Gastroesophageal sphincter (tissue), 4 donors: Measurements from ENCODE around the gene RNF208. TPM values are rescaled to one million over a fixed set of nuclear protein-coding genes. Genes with fewer than 3 reads are reported as not detected.

Experiments
- ATAC-seq: fragments of 150-250 bp; one replicate; pipeline ENCODE4 v1.9.1; 2016; ENCODE audit warnings: mild to moderate bottlenecking, moderate library complexity
- H3K27ac ChIP-seq, 4 donors: fragments of 200-600 bp; sonication (generic) in 3 of 4; 1 replicate in 3 of 4; 2 replicates in 1 of 4; pipeline ENCODE4 v1.5.1; 2016 to 2019
- H3K27me3 ChIP-seq: fragments of 200-600 bp; sonication (generic); one replicate; pipeline ENCODE4 v1.5.1; 2019
- H3K36me3 ChIP-seq, 2 donors: fragments of 200-600 bp; sonication (generic); one replicate each; pipeline ENCODE4 v1.5.1; 2019; ENCODE audit warnings: control low read depth in 1 of 2
- H3K4me1 ChIP-seq, 3 donors: fragments of 200-600 bp; sonication (generic); 1 replicate in 2 of 3; 2 replicates in 1 of 3; pipeline ENCODE4 v1.5.1; 2016 to 2019; ENCODE audit warnings: control low read depth in 2 of 3
- H3K4me3 ChIP-seq, 2 donors: fragments of 200-600 bp; sonication (generic); one replicate each; pipeline ENCODE4 v1.5.1; 2019; ENCODE audit warnings: mild to moderate bottlenecking in 1 of 2, moderate library complexity in 1 of 2
- H3K9me3 ChIP-seq, 3 donors: fragments of 200-600 bp; sonication (generic); one replicate each; pipeline ENCODE4 v1.5.1; 2017 to 2019; ENCODE audit warnings: control low read depth in 2 of 3
- CTCF ChIP-seq, 4 experiments: fragments of 200-600 bp in 2 of 4; fragments of 450-650 bp in 2 of 4; sonication (generic) in 1 of 4; IDR thresholded peaks; one replicate each; pipeline ENCODE4 v1.5.1; 2017 to 2019; ENCODE audit warnings: antibody characterized with exemption in 4 of 4, mild to moderate bottlenecking in 2 of 4, moderate library complexity in 2 of 4
- EP300 ChIP-seq: sonication (generic); formaldehyde crosslinking; IDR thresholded peaks from one replicate; pipeline ENCODE4 v1.6.1; 2017; ENCODE audit warnings: antibody characterized with exemption, mild to moderate bottlenecking
- POLR2A ChIP-seq, 2 donors: fragments of 450-650 bp; IDR thresholded peaks; one replicate each; pipeline ENCODE4 v1.6.1; 2017; ENCODE audit warnings: antibody characterized with exemption in 2 of 2, mild to moderate bottlenecking in 2 of 2, moderate library complexity in 1 of 2
- POLR2AphosphoS5 ChIP-seq: sonication (generic); formaldehyde crosslinking; IDR thresholded peaks from one replicate; pipeline ENCODE4 v1.6.1; 2017; ENCODE audit warnings: antibody characterized with exemption
- WGBS, 2 donors: methylation state at CpG; one replicate each; pipeline ENCODE4 v1.1.5; 2018; ENCODE audit warnings: low coverage in 1 of 2; 5-methylcytosine and 5-hydroxymethylcytosine counted together
- total RNA-seq, 4 donors: library from RNA; depleted of rRNA; stranded (reverse); fragments of >200 nt; gene quantifications; one replicate each; pipeline ENCODE4 v1.1.0, GENCODE V29; 2016

RNF208 gene
- total RNA-seq, 4 donors from 2014 or later, result 1.6 to 5.3 (median 3.1) TPM; not detected in 1

DNA sequence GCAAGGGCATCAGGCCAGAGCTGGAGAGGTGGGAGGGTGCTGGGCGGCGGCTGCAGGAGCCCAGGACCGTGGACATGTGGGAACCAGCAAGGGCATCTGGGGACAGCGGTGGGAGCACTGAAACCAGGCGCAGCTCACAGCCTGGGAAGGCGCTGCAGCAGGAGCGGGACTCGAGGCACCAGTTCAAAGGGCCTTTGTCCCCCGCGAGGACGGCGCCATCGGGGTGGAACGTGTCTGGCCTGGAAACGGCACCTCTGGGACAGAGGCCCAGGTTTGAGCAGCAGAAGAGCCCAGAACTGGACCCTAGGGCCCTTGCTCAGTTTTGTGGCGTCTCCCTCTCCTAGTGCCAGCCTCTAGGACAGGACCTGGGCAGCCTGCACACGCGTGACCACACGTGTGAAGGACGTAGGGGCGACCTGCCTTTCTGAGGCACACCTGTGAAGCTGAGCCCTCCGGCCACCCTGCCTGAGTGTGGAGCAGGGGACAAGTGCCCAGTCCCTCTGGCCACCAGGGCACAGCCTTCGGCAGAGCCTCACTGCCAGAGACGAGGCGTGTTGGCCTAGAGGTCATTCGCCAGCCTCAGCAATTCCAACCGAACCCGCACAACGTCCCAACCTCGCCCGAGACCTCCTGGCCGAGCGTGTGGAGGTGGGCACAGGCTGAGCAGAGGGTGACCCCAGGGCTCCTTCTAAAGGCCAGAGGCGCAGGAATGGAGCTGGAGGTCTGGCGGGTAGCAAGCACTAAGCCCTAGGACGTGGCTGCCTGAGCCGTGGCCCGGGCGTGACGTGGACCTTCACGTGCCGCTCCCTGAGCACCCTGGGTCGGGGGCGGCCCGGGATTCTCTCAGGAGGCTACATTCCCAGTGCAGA is 48.0 kb downstream of the RNF208 start:
- Histone ChIP-seq H3K27ac (no peak overlapping the region), H3K27me3 (peaks cover 56% of the 10 kb centered on the region), H3K4me3 (no peak overlapping the region), H3K9me3 (no peaks in the 10 kb centered on the region), H3K4me1 (peaks cover 0 to 17% (median 6%) of the 10 kb centered on the region in 3 donors), H3K36me3 (peaks cover 0 to 24% of the 10 kb centered on the region in 2 donors)
- no peak for ATAC-seq
- no peak for TF ChIP-seq CTCF (IDR thresholded peaks at IDR 0.05)
- TF ChIP-seq POLR2AphosphoS5, result no peak
- no peak for TF ChIP-seq POLR2A (IDR thresholded peaks at IDR 0.05)
- no peak for TF ChIP-seq EP300
- 60% methylated on average over 1 to 2 of the region's 45 CpGs for WGBS, 2 donors

GRCh38 chr9:137172901-137173795 is 48.9 kb downstream of the RNF208 start:
- no peak for TF ChIP-seq POLR2AphosphoS5
- TF ChIP-seq POLR2A (IDR thresholded peaks at IDR 0.05), result no peak
- no peak for TF ChIP-seq CTCF (IDR thresholded peaks at IDR 0.05)
- no peak for TF ChIP-seq EP300
- peaks cover 65% of the 10 kb centered on the region for H3K27me3 ChIP-seq
- ATAC-seq, result no peak
- no CpG with 5 or more reads among the region's 21 CpGs for WGBS, 2 donors
- H3K36me3 ChIP-seq, result peaks cover 0 to 15% of the 10 kb centered on the region in 2 donors
- H3K4me1 ChIP-seq, result peaks cover 3 to 26% (median 15%) of the 10 kb centered on the region in 3 donors
- H3K4me3 ChIP-seq, result no peak overlapping the region
- H3K27ac ChIP-seq, result no peak overlapping the region
- no peaks in the 10 kb centered on the region for H3K9me3 ChIP-seq

- Histone ChIP-seq H3K9me3 (no peaks in the 10 kb centered on the region), H3K27me3 (peaks cover 83% of the 10 kb centered on the region), H3K27ac (no peak overlapping the region), H3K4me3 (no peak overlapping the region), H3K36me3 (no peaks in the 10 kb centered on the region), H3K4me1 (peaks cover 5 to 38% (median 25%) of the 10 kb centered on the region in 3 donors)
- TF ChIP-seq CTCF (IDR thresholded peaks at IDR 0.05) (no peak), POLR2A (IDR thresholded peaks at IDR 0.05) (no peak), EP300 (no peak), POLR2AphosphoS5 (no peak)
- no peak for ATAC-seq
- WGBS, 2 donors, result no CpG with 5 or more reads among the region's 22 CpGs
Measured at GRCh38 chr9:137171149-137171900, 50.7 kb downstream of the RNF208 start.

GRCh38 chr9:137170486-137171148 is 51.4 kb downstream of the RNF208 start:
- Histone ChIP-seq H3K4me3 (no peak overlapping the region), H3K9me3 (no peaks in the 10 kb centered on the region), H3K27ac (no peak overlapping the region), H3K36me3 (no peaks in the 10 kb centered on the region), H3K4me1 (peaks cover 5 to 38% (median 25%) of the 10 kb centered on the region in 3 donors), H3K27me3 (peaks cover 90% of the 10 kb centered on the region)
- no peak for TF ChIP-seq CTCF (IDR thresholded peaks at IDR 0.05)
- TF ChIP-seq POLR2A (IDR thresholded peaks at IDR 0.05), result no peak
- no peak for TF ChIP-seq POLR2AphosphoS5
- no peak for TF ChIP-seq EP300
- WGBS, 2 donors, result 0 to 40% methylated on average over 2 of the region's 14 CpGs
- ATAC-seq, result no peak
